SK-N-SH (cell line): ENCODE measurements around the gene UBA3. TPM values are rescaled to one million over a fixed set of nuclear protein-coding genes. Genes with fewer than 3 reads are reported as not detected.

ENCODE experiments used
- CTCF ChIA-PET: fragments of 300-600, 350-600 bp; formaldehyde crosslinking; extraction: SDS; loops from one replicate; lab custom pipeline; 2021; lab: Yijun Ruan, JAX
- POLR2A ChIA-PET: fragments of 350-600 bp; sonication (Branson Sonifier 250); formaldehyde crosslinking; extraction: SDS; loops from one replicate; lab custom pipeline; 2020; ENCODE audit warnings: antibody characterized with exemption, inconsistent platforms; lab: Yijun Ruan, JAX
- DNase-seq: peaks from one replicate; pipeline ENCODE4 v3.0.0; 2012
- H2AFZ ChIP-seq: fragments of 200-600 bp; sonication (generic); 2 replicates; pipeline ENCODE4 v1.8.1; 2016; ENCODE audit warnings: antibody characterized with exemption, mild to moderate bottlenecking, low read depth
- H3F3A ChIP-seq: fragments of 200-600 bp; sonication (generic); replicated peaks from 2 replicates; pipeline ENCODE3; 2016; ENCODE audit warnings: antibody characterized with exemption, mild to moderate bottlenecking; ENCODE audit not compliant: insufficient read depth
- H3K27ac ChIP-seq, 2 experiments: fragments of 200-500 bp in 1 of 2; fragments of 200-600 bp in 1 of 2; sonication (Bioruptor generic) in 1 of 2; sonication (generic), shearing (Covaris generic) in 1 of 2; 2 replicates each; pipeline versions ENCODE4 v1.5.1 to v1.6.1; 2014 to 2016; ENCODE audit warnings: low read depth in 2 of 2, inconsistent platforms in 1 of 2, low read length in 1 of 2, mild to moderate bottlenecking in 1 of 2, mixed read lengths in 1 of 2
- H3K27me3 ChIP-seq: fragments of 200-600 bp; sonication (generic), shearing (Covaris generic); 2 replicates; pipeline ENCODE4 v1.6.1; 2016; ENCODE audit warnings: mixed run types; ENCODE audit not compliant: insufficient read depth
- H3K36me3 ChIP-seq, 2 experiments: fragments of 200-500 bp in 1 of 2; fragments of 200-600 bp in 1 of 2; sonication (Bioruptor generic) in 1 of 2; sonication (generic) in 1 of 2; replicated peaks in 1 of 2; 2 replicates each; pipeline versions ENCODE3 to v1.5.1; 2014 to 2016; ENCODE audit warnings: low read length in 1 of 2, mild to moderate bottlenecking in 1 of 2; ENCODE audit not compliant: insufficient read depth in 2 of 2, control insufficient read depth in 1 of 2
- H3K4me1 ChIP-seq, 2 experiments: fragments of 200-500 bp in 1 of 2; fragments of 200-600 bp in 1 of 2; sonication (Bioruptor generic) in 1 of 2; sonication (generic), shearing (Covaris generic) in 1 of 2; 2 replicates each; pipeline versions ENCODE4 v1.5.1 to v1.6.1; 2014 to 2016; ENCODE audit warnings: low read depth in 1 of 2, low read length in 1 of 2, mixed run types in 1 of 2; ENCODE audit not compliant: insufficient read depth in 2 of 2, control insufficient read depth in 1 of 2
- H3K4me2 ChIP-seq: fragments of 200-600 bp; sonication (generic), shearing (Covaris generic); 2 replicates; pipeline ENCODE4 v1.6.1; 2017; ENCODE audit warnings: mixed run types
- H3K4me3 ChIP-seq, 2 experiments: fragments of 200-500 bp in 1 of 2; fragments of 200-600 bp in 1 of 2; sonication (Bioruptor generic) in 1 of 2; sonication (generic), shearing (Covaris generic) in 1 of 2; 2 replicates each; pipeline versions ENCODE4 v1.5.1 to v1.8.1; 2014 to 2016; ENCODE audit warnings: low read depth in 2 of 2, inconsistent platforms in 1 of 2, low read length in 1 of 2, mild to moderate bottlenecking in 1 of 2, mixed read lengths in 1 of 2, moderate library complexity in 1 of 2
- H3K79me2 ChIP-seq: fragments of 200-600 bp; sonication (generic); 2 replicates; pipeline ENCODE4 v1.8.1; 2017; ENCODE audit warnings: mild to moderate bottlenecking; ENCODE audit not compliant: insufficient read depth
- H3K9ac ChIP-seq: fragments of 200-600 bp; sonication (generic); 2 replicates; pipeline ENCODE4 v1.6.1; 2017; ENCODE audit warnings: mixed run types
- H3K9me2 ChIP-seq: fragments of 200-600 bp; sonication (generic); 2 replicates; pipeline ENCODE4 v1.6.1; 2017; ENCODE audit warnings: mixed run types
- H3K9me3 ChIP-seq: fragments of 200-600 bp; sonication (generic); 2 replicates; pipeline ENCODE4 v1.6.1; 2017; ENCODE audit warnings: mixed run types, mild to moderate bottlenecking, moderate library complexity
- H4K20me1 ChIP-seq: fragments of 200-600 bp; sonication (generic); 2 replicates; pipeline ENCODE4 v1.6.1; 2017; ENCODE audit warnings: mild to moderate bottlenecking, mixed run types; ENCODE audit not compliant: insufficient read depth
- CHD2 ChIP-seq: fragments of 150-350 bp; IDR thresholded peaks from 2 replicates; pipeline ENCODE4 v1.6.1; 2018; ENCODE audit warnings: low read length; ENCODE audit not compliant: partially characterized antibody
- CTCF ChIP-seq: fragments of 200-600 bp; sonication (generic); IDR thresholded peaks from 2 replicates; pipeline ENCODE4 v1.6.1; 2017; ENCODE audit warnings: antibody characterized with exemption, mild to moderate bottlenecking, moderate library complexity
- ELF1 ChIP-seq: IDR thresholded peaks from 2 replicates; pipeline ENCODE4 v1.4.0; 2012
- EZH2phosphoT487 ChIP-seq: fragments of 200-600 bp; sonication (generic); IDR thresholded peaks from 2 replicates; pipeline ENCODE4 v1.6.1; 2017; ENCODE audit warnings: low read depth, mixed run types, mild to moderate bottlenecking, antibody characterized with exemption, moderate library complexity, borderline replicate concordance
- FOXM1 ChIP-seq: IDR thresholded peaks from 2 replicates; pipeline ENCODE4 v1.4.0; 2012; ENCODE audit warnings: low read depth, mild to moderate bottlenecking
- GATA2 ChIP-seq: sonication (generic); formaldehyde crosslinking; IDR thresholded peaks from 2 replicates; pipeline ENCODE4 v1.5.0; 2020; ENCODE audit warnings: mild to moderate bottlenecking, missing genetic modification reagents
- JUND ChIP-seq: IDR thresholded peaks from 2 replicates; pipeline ENCODE4 v1.4.0; 2012
- MEF2A ChIP-seq: IDR thresholded peaks from 2 replicates; pipeline ENCODE4 v1.4.0; 2012; ENCODE audit warnings: low read depth, borderline replicate concordance
- MXI1 ChIP-seq: IDR thresholded peaks from 2 replicates; pipeline ENCODE4 v1.6.1; 2012; ENCODE audit warnings: mild to moderate bottlenecking, low read depth, low read length, improper control_type of control experiment
- NFIC ChIP-seq: IDR thresholded peaks from 2 replicates; pipeline ENCODE4 v1.4.0; 2012; ENCODE audit warnings: borderline replicate concordance
- RCOR1 ChIP-seq: fragments of 150-350 bp; IDR thresholded peaks from 2 replicates; pipeline ENCODE4 v1.6.1; 2017; ENCODE audit warnings: antibody characterized with exemption, low read length
- RFX5 ChIP-seq: IDR thresholded peaks from 2 replicates; pipeline ENCODE4 v1.6.1; 2012; ENCODE audit warnings: mild to moderate bottlenecking, improper control_type of control experiment, low read length
- SMC3 ChIP-seq: IDR thresholded peaks from 2 replicates; pipeline ENCODE4 v1.6.1; 2012; ENCODE audit warnings: low read depth, low read length, improper control_type of control experiment
- TAF1 ChIP-seq: IDR thresholded peaks from 2 replicates; pipeline ENCODE4 v1.6.1; 2012; ENCODE audit warnings: low read depth, mild to moderate bottlenecking, low read length, moderate library complexity, borderline replicate concordance
- TCF12 ChIP-seq: IDR thresholded peaks from 2 replicates; pipeline ENCODE4 v1.4.0; 2012
- USF1 ChIP-seq: IDR thresholded peaks from 2 replicates; pipeline ENCODE4 v1.4.0; 2012; ENCODE audit warnings: low read depth, borderline replicate concordance
- USF2 ChIP-seq: fragments of 150-350 bp; IDR thresholded peaks from 2 replicates; pipeline ENCODE4 v1.6.1; 2017; ENCODE audit warnings: antibody characterized with exemption, low read length, low read depth, borderline replicate concordance
- ZBTB33 ChIP-seq: IDR thresholded peaks from 2 replicates; pipeline ENCODE4 v1.4.0; 2012; ENCODE audit warnings: low read depth, borderline replicate concordance
- WGBS: methylation state at CpG from one replicate; pipeline ENCODE4 v1.1.6; 2017; ENCODE audit warnings: low lambda C conversion rate; 5-methylcytosine and 5-hydroxymethylcytosine counted together
- polyA plus RNA-seq, 3 experiments: library from polyadenylated mRNA; depleted of rRNA; stranded (reverse); fragments of >200 nt; gene quantifications; 2 replicates each; pipeline ENCODE4 v1.2.3, GENCODE V29; 2012

UBA3 gene
- polyA plus RNA-seq, 1 of the 3 experiments (the other 2 are of a cell fraction) = 43.0 TPM

- POLR2A ChIA-PET = no interaction called here
- Histone ChIP-seq H3K4me3 (peak overlapping the region in 1 of 2 experiments; percentile 93; a peak in 2 of 4 replicates), H4K20me1 (peaks cover 34% of the 10 kb centered on the region)
Observed at GRCh38 chr3:69087030-69087791, 7.0 kb upstream of the UBA3 start.

More at GRCh38 chr3:69087030-69087791, 7.0 kb upstream of the UBA3 start:
- TF ChIP-seq MEF2A = no peak
- no peak for TF ChIP-seq JUND
- TF ChIP-seq NFIC = no peak
- TF ChIP-seq MXI1 = no peak
- no peak for TF ChIP-seq SMC3
- no peak for TF ChIP-seq USF1
- TF ChIP-seq GATA2 (CRISPR knock-in tag) = no peak
- TF ChIP-seq USF2 = no peak
- no peak for TF ChIP-seq ELF1
- no peak for TF ChIP-seq RCOR1
- TF ChIP-seq EZH2phosphoT487 = no peak
- no peak for TF ChIP-seq RFX5
- TF ChIP-seq ZBTB33 = no peak
- TF ChIP-seq FOXM1 = no peak
- no peak for TF ChIP-seq TCF12
- no peak for TF ChIP-seq CHD2
- no peak for TF ChIP-seq TAF1
- TF ChIP-seq CTCF = no peak
- TF ChIP-seq, all 33 proteins: peak for 0
- H3K9ac ChIP-seq = peak overlapping the region; percentile 86; the same call in 1 of the 2 replicates
- H3K36me3 ChIP-seq = peaks cover 0 to 18% of the 10 kb centered on the region in 2 experiments
- CTCF ChIA-PET = interaction anchor here (0.7 to 1.3 kb wide), 2 partner anchors 33 to 409 kb away, joined by 3 to 8 read pairs; no protein-coding TSS in a partner anchor
- 99% methylated on average over 3 of the region's 3 CpGs for WGBS
- H3K79me2 ChIP-seq = peaks cover 74% of the 10 kb centered on the region
- H3K27ac ChIP-seq = peak overlapping the region; percentile 4 to 94; a peak in 2 of 4 replicates
- H3K9me3 ChIP-seq = no peaks in the 10 kb centered on the region
- no peaks in the 10 kb centered on the region for H3K9me2 ChIP-seq
- peak overlapping the region; percentile 72 for H3K4me2 ChIP-seq
- DNase-seq = no peak
- no peak overlapping the region for H2AFZ ChIP-seq
- H3K4me1 ChIP-seq = peaks cover 28 to 47% of the 10 kb centered on the region in 2 experiments
- no peaks in the 10 kb centered on the region for H3K27me3 ChIP-seq
- peaks cover 42% of the 10 kb centered on the region for H3F3A ChIP-seq
